GDM1 (cell line): Measurements from ENCODE around the gene POTEC.
"Not testable (repeated sequence)": the region's sequence is repeated elsewhere in the genome, so short reads cannot be mapped to it uniquely, and the experiment has no call there.

ENCODE experiments used
- DNase-seq: peaks from one replicate; lab custom pipeline; 2025; lab: John Stamatoyannopoulos, UW

Gene POTEC

DNA sequence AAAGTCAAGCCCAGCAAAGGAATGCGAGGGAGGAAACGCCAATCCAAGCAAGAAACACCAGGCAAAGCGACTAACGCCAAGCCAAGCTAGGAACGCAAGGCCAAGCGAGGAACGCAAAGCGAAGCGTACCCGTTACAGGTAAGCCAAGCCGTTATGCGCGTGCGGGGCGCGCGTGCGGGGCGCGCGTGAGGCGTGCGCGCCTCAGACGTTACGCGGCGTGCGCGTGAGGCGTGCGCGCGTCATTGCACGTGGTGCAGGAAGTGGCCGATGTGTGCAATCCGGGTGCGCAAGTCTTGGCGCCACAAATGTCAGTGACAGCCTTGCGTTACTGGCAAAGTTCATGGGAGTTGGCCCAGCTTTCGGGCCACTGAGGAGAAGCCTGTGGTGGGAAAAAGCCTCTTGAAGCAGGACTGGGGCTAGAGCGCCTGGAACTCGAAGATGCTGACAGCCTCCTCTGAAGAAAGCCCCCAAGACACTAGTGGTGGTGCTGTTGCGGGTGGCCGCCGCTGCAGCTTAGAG lies at the start of gene POTEC:
POTEC (minus strand) TSS at position 155 of the 519 bp plus-strand sequence. CDS start 454 bp downstream, outside the sequence.
- not testable (repeated sequence) for DNase-seq

DNA sequence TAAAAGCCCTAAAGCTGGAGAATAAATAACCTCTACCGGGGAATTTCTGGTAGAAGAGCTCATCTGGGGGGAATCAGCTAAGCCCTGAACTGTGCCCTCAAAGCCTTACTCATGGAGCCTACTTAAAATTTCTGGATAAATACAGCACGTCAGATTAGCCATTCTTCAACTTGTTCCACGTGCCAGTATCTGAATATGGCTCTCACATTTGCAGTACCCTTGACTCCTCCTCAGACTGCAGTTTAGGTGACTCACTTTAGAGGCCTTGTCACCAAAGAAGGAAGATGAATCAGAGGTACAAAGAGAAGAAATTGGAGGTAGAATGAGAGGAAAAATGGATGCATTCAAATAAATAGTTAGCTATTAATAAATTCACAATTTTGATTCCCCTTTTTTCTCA lies 34.6 kb upstream of the POTEC start:
- DNase-seq: no peak

DNA sequence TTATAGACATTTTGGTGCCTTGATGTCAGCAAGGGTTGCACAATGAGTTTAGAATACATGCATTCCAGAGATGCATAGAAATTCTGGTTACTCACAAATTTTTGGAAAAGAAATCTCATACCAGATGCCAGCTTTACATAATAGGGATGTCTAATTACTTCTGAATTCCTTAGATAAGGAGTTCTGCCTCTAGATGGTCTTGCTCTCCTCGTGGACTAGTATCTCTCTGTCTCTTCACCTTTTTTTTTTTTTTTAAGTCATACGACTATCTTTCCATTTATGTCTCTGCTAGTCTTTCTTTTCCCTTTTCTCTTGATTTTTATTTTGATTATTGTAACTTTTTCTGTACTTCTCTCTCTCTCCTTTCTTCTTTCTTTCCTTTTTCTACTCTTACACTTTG lies 16.1 kb upstream of the POTEC start:
- not testable (repeated sequence) for DNase-seq

DNA sequence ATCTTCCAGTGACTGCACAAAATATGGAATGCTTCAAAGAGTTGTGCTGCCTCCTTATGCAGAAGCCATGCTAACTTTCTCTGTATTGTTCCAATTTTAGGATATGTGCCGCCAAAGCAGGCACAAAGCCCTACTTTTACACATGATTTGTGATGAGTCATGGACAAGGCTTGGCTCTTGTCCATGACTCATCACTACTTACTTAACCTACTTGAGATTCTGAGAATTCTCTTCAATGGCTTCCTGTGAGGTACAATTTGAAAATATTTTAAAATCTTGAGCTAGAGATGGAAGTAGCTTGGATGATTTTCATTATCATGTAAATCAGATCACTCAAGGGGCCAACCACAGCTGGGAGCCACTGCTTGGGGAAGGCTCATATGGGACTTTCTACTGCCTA lies 11.7 kb downstream of the POTEC start:
- not testable (repeated sequence) for DNase-seq

DNA sequence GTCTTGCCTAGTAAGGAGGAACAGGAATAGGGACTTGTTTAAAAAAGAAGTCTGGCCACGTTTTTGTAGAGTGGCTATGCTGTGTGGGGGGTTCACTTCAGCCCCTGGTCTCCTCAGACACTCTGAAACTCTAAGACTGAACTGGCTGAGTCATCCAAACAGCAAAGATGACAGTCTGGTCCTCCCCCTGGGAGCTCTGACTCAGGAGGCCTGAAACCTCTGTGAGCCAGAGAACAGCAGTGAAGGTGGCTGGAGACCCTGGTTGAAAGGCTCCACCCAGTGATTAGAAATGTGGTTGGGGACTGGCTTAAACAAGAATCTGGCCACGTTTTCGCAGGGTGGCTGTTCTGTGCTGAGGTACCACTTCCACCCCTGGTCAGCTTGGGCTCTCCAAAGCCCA lies 32.7 kb downstream of the POTEC start:
- DNase-seq: not testable (repeated sequence)

DNA sequence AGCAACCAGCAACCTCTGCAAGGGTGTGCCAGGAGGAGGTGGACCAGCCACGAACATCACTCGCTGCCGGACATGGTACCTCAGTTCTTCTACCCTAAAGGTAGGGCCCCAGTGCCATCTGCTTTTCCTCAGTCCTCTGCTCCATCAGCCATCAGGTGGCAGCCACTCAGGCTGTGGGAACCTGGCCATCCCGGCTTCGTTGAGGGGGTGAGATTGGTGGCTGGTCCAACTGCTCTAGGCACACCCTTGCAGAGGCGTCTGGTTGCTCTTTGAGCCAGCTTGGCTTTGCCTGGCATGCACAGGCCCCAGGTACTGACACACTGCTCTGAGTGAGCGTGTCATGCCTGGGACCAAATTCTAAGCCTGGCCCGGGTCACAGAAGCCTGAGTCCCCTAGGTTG lies 39.7 kb downstream of the POTEC start:
- not testable (repeated sequence) for DNase-seq

DNA sequence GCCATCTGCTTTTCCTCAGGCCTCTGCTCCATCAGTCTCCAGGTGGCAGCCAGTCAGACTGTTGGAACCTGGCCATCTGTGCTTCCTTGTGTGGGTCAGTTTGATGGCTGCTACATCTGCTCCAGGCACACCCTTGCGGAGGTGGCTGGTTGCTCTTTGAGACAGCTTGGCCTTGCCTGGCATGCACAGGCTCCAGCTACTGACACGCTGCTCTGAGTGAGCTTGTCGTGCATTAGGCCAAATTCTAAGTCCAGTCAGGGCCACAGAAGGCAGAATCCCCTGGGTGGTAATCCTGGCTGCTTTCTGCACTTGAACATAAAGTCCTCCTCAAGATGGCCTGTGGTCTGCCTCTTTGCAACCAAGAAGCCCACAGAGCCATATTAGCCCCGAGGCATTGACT lies 41.5 kb downstream of the POTEC start:
- DNase-seq: not testable (repeated sequence)

DNA sequence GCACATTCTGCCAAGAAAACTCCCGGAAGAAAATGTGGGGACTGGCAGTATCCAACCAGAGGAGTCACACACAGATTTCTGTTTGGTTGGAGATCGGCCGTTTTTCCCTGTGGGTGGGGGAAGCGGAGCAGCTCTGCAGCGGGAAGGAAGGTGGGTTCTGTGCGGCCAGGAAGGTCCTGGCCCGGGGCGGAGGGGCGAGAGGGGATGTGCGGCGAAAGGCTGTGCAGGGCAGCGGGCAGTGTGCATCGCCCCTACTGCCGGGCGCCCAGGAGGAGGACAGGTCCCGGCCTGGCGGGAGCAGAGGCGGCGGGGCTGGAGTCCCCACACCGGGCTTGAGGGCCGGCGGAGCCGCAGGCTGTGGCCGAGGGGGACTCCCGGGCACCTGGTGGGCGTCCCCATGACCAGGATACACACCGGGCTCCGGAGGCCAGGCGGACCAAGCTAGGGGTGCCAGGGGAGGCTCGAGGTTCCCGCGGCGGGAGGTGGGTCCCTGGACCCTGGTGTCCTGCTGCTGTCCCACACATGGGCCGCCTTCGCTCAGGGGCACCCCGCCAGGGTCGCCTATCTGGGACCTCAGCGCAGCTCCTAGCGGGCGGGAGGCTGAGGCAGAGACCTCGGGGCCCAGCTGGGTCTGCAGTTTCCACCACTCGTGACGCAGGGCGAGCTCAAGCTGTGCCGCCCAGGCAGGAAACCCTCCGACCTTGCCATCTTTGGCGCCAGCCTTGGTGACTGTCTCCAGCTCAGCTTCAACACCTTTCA lies 54.0 kb downstream of the POTEC start:
- not testable (repeated sequence) for DNase-seq

DNA sequence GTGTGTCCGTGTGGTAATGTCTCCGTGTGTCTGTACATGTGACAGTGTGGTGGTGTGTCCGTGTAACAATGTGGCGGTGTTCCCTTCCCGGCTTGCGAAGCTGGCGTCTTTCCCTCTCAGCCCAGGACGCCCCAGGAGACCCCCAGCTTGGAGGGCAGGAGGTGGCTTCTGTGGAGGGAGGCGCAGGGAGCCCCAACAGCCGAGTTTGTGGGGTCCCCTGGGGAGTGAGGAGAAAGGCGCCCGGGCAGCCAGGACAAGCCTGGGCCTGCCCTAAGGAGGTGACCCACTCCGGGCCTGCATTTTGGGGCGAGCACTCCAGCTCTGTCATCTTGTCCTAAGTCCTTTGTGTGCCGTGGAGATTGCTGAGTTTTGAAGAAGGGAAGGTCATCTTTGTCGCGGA lies 54.6 kb downstream of the POTEC start:
- not testable (repeated sequence) for DNase-seq

DNA sequence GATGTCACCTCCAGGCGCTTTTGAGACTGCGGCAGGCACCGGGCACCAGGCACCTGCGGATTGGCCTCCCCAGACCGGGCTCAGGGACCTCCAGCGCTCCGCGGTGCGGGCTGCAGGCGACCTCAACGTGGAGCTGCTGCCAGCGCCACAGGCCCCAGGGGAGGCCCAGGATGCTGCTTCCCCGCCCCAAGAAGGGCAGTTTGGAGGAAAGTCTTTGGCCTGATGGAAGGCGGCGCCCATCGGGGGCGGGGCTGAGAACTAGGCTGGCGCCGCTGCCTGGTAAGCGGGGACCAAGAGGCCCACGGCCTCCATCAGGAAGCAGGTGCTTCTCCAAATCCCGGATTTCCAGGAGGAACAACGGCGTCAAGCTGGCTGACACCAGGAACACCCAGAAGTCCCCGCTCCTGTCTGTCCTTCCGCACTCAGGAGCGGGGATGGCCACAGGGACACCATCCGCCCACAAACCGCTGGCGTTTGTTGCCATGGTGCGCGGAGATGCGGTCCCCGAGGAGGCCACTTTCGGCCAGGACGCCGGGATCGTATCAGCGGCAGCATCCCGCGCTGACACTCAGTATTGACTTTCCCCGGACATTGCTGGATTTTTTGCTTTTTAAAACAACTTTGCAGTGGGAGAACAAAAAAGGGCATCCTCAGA lies 56.3 kb downstream of the POTEC start:
- DNase-seq: not testable (repeated sequence)

DNA sequence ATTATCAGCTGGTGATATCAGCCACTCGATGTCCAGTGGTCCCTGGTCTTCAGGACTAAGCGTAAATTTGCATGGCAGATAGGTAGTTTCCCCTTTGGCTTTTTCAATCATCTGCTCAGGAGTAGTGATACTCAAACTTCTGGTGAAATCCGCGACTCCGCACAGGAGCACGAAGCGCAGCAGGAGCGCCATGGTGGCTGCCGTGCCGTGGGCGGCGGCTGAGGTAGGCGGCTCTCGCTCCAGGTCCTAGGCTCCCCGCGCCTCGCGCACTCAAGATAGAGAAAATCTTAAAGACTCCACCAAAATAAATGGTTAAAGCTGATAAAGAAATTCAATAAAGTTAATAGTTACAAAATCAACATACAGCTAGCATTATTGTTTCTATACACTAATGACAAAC lies 64.3 kb downstream of the POTEC start:
- DNase-seq: not testable (repeated sequence)

DNA sequence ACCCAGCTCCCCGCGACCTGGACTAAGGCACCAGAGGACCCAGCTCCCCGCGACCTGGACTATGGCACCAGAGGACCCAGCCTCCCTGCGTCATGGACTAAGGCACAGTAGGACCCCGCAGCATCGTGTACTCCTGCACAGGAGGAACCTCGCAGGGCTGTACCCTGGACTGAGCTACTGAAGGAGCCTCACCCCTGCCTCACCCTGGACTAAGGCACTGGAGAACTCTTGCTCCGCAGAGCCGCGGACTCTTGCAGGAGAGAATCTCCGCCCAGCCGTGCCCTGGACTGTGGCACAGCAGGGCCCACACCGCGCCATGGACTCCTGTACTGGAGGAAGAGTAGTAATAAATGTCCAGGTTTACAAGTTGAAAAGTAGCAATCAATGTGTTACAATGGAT lies 67.9 kb downstream of the POTEC start:
- not testable (repeated sequence) for DNase-seq

DNA sequence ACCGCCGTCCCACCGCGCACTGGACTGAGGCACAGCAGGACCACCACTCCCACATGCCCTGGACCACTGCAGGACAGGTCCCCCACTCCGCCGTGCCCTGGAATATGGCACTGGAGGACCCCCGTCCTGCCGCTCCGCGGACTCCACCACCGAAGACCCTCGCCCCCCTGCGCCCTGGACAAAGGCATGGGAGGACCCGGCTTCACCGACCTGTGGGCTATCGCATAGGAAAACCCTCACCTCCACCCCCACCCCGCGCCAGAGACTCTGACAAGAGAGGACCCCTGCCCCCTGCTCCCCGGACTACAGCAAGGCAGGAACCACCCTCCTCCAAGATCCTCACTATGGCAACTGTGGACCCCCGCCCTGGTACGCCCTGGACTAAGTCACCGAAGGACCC lies 68.6 kb downstream of the POTEC start:
- DNase-seq: not testable (repeated sequence)

DNA sequence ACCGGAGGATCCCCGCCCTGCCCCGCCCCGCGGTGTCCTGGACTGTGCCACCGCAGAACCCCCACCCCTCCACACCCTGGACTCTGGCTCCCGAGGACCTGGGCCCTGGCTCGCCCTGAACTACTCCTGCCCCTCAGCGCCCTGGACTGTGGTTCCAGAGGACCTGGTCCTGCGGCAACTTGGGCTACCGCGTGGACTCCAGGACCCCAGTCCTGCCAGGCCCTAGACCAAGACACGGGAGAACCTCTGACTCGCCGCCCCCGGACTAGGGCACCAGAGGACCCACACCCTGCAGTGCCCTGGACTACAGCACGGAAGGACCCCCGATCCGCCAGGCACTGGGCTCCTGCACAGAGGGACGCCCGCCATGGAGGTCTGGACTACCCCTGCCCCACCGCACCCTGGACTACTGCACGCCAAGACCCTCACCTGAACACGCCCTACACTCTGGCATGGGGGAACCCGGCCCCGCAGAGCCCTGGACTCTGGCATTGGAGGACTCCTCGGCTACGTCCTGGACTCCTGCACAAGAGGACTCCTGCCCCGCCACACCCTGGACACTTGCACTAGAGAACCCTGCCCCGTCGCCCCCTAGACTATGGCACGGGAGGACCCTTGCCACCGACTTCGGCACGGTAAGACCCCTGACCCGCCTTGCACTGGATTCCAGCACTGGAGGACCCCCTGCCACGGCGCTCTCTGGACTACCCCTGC lies 69.2 kb downstream of the POTEC start:
- DNase-seq: not testable (repeated sequence)

DNA sequence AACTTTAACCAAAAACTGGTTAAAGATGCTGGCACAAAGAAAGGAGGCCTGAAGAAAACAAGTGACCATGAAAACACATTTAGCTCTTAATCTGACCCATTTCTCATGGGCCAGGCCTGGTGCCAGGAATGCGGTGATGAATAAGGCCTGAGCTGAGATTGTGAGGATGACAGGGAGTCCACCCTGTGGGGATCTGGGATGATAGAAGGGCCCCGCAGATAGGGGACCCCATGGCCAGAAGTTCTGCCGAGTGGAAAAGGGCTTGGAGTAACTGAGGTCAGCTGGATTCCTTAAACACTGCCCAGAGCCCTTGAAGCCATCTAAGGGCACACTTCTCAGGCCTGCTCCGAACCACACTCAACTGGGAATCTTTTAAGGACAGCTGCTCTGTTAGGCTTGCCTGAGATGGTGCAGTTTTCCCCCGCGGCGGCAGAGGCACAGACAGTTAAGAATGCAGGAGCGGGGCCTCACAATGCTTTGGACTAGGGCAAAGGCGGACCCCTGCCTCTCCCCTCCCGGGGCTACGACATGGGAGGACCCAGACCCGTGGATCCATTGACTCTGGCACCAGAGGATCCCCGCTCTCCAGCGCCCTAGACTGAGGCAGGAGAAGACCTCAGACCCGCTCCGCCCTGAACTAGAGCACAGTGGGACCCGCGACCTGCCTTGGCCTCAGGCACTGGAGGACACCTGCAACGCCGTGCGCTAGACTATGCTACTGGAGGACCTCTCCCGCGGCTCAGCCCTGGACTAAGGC lies 70.0 kb downstream of the POTEC start:
- not testable (repeated sequence) for DNase-seq

DNA sequence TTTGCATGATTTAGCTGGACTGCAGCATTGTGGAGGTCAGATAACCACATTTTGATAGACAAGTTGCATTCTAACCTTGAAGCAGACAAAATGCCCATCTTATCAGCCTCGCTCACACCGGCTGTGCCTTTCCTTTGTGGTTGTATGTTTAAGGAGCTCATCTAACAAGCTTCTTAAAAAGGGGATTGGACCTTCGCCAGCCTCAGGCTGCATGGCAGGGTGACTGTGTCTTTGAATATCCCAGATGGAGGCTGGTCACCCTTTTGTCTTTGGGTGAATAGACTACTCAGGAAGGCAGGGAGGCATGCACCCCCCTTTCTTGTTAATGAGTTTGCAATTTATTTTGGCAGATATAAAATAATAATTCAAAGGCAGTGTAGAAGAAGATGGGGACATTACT lies 72.1 kb downstream of the POTEC start:
- DNase-seq: not testable (repeated sequence)

DNA sequence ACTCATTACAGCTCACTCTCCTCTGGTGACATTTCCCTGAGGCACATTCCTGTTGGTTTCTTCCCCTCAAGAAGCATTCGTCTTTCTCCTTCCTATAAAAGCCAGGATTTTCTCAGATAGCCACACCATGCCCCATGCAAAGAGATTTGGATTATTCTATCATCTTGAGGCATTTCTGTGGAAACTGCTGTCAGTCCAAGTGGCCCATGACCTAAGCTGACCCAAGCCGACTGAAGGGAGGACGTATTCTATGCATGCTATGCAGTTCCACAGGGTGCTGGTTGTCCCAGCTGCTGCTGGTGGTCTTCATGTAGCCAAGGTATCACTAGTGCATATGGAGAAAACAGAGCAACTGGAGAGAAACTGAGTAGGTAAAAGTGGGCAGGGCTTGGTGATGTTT lies 73.0 kb downstream of the POTEC start:
- not testable (repeated sequence) for DNase-seq

DNA sequence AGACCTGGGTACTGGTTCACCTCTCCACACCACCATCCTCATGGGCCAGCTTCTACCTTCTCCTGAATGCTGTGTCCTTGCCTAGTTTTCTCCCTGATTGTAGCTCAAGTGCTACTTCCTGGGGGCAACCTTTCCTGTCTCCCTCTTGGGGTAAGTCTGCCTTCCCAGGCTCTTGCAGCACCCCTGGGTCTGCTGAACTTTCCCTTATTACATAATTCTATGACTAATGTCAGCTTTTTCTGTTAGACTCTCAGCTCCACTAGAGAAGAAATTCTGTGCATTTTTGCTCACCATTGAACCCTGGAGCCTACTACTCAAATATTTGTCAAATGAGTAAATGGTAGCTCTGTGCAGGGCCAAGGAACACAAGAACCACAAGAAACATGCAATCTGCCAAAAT lies 73.4 kb downstream of the POTEC start:
- DNase-seq: not testable (repeated sequence)

DNA sequence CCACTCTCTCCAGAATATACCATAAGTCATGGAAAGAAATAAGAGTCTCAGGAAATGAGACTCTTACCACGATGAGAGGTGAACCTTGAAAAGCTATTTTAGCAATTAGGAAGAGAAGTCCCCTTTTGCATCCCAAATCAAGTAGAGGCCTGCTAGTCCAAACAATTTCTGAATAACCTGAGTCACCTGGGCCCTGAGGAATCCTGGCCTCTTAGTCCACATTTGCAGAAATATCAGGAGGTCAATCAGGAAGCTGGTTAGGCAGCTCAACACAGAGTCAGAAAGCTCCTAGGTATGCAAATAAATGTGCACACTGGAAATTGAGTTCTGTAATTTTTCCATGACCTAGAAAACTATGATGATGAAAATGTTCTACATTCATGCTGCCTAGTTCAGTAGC lies 77.4 kb downstream of the POTEC start:
- not testable (repeated sequence) for DNase-seq
